Esophagus squamous epithelium (tissue), 5 donors: Measurements from ENCODE around the gene SRRM2. TPM values are rescaled to one million over a fixed set of nuclear protein-coding genes. Genes with fewer than 3 reads are reported as not detected.

Experiments used
- DNase-seq: peaks from one replicate; lab custom pipeline; 2025; lab: John Stamatoyannopoulos, UW
- H3K27ac ChIP-seq, 4 donors: fragments of 200-600 bp; sonication (generic); one replicate each; pipeline ENCODE4 v1.5.1; 2016 to 2019; ENCODE audit warnings: mild to moderate bottlenecking in 1 of 4
- H3K27me3 ChIP-seq, 4 donors: fragments of 200-600 bp; sonication (generic); 1 replicate in 3 of 4; 2 replicates in 1 of 4; pipeline versions ENCODE4 v1.5.1 to v1.6.0; 2017 to 2021; ENCODE audit warnings: antibody characterized with exemption in 1 of 4
- H3K36me3 ChIP-seq, 3 donors: fragments of 200-600 bp; sonication (generic); one replicate each; pipeline ENCODE4 v1.5.1; 2016 to 2019
- H3K4me1 ChIP-seq, 3 donors: fragments of 200-600 bp; sonication (generic); one replicate each; pipeline ENCODE4 v1.5.1; 2017 to 2019
- H3K4me3 ChIP-seq, 4 donors: fragments of 200-600 bp; sonication (generic); 1 replicate in 3 of 4; 2 replicates in 1 of 4; pipeline ENCODE4 v1.5.1; 2016 to 2019; ENCODE audit warnings: mild to moderate bottlenecking in 2 of 4, moderate library complexity in 1 of 4
- H3K9me3 ChIP-seq, 3 donors: fragments of 200-600 bp; sonication (generic); one replicate each; pipeline ENCODE4 v1.5.1; 2016 to 2019
- CTCF ChIP-seq, 6 experiments: fragments of 450-650 bp in 4 of 6; fragments of 200-600 bp in 2 of 6; sonication (generic) in 2 of 6; IDR thresholded peaks; one replicate each; pipeline ENCODE4 v1.5.1; 2016 to 2019; ENCODE audit warnings: antibody characterized with exemption in 6 of 6, mild to moderate bottlenecking in 4 of 6, moderate library complexity in 4 of 6
- POLR2A ChIP-seq, 4 donors: fragments of 450-650 bp; IDR thresholded peaks; one replicate each; pipeline ENCODE4 v1.6.1; 2017; ENCODE audit warnings: antibody characterized with exemption in 4 of 4, mild to moderate bottlenecking in 4 of 4, moderate library complexity in 3 of 4
- WGBS, 2 donors: methylation state at CpG; one replicate each; pipeline ENCODE4 v1.1.5; 2018; 5-methylcytosine and 5-hydroxymethylcytosine counted together
- intact Hi-C: fragments of 100-400 bp; cut with DNase I; formaldehyde crosslinking; loops from one replicate; pipeline ENCODE4 v1.15.0; 2022
- total RNA-seq, 4 donors: library from RNA; depleted of rRNA; stranded (reverse); fragments of >200 nt; gene quantifications; one replicate each; pipeline ENCODE4 v1.1.0, GENCODE V29; 2016
- donor health status: DM: yes; HTN: yes; CAD: no.

The SRRM2 gene
- total RNA-seq, 4 donors from 2014 or later = 80.7 to 290 (median 233) TPM

- Histone ChIP-seq H3K36me3 (peaks cover 46 to 87% (median 55%) of the 10 kb centered on the region in 3 donors), H3K9me3 (no peaks in the 10 kb centered on the region), H3K4me1 (peaks cover 31 to 92% (median 55%) of the 10 kb centered on the region in 3 donors), H3K27ac (peak overlapping the region; percentile 36 to 84 (median 68)), H3K4me3 (no peak overlapping the region), H3K27me3 (no peaks in the 10 kb centered on the region)
- WGBS, 2 donors = 70% methylated on average over 9 to 10 of the region's 18 CpGs
- no peak for TF ChIP-seq CTCF (IDR thresholded peaks at IDR 0.05)
- no peak for TF ChIP-seq POLR2A (IDR thresholded peaks at IDR 0.05)
- intact Hi-C loops = no loop called here
- DNase-seq = no peak
These were observed 19.3 kb downstream of the SRRM2 start for GRCh38 chr16:2771496-2772402.

GRCh38 chr16:2773188-2773968, 20.9 kb downstream of the SRRM2 start:
- peaks cover 33 to 71% (median 39%) of the 10 kb centered on the region in 3 donors for H3K36me3 ChIP-seq
- peaks cover 31 to 81% (median 46%) of the 10 kb centered on the region in 3 donors for H3K4me1 ChIP-seq
- no peaks in the 10 kb centered on the region for H3K9me3 ChIP-seq
- no peak for TF ChIP-seq POLR2A (IDR thresholded peaks at IDR 0.05)
- no peak for TF ChIP-seq CTCF (IDR thresholded peaks at IDR 0.05)
- no peak overlapping the region for H3K4me3 ChIP-seq
- no peaks in the 10 kb centered on the region for H3K27me3 ChIP-seq
- intact Hi-C loops = no loop called here
- DNase-seq = no peak
- WGBS, 2 donors = 67 to 81% methylated on average over 7 to 8 of the region's 12 CpGs
- H3K27ac ChIP-seq = peak overlapping the region in 3 of 4 donors; percentile 36 to 54 (median 45)

- TF ChIP-seq CTCF (IDR thresholded peaks at IDR 0.05) = no peak
- no peak for TF ChIP-seq POLR2A (IDR thresholded peaks at IDR 0.05)
- 64 to 68% methylated on average over 3 to 6 of the region's 7 CpGs for WGBS, 2 donors
- Histone ChIP-seq H3K36me3 (peaks cover 23 to 62% (median 29%) of the 10 kb centered on the region in 3 donors), H3K4me3 (no peak overlapping the region), H3K27me3 (no peaks in the 10 kb centered on the region), H3K4me1 (peaks cover 25 to 81% (median 42%) of the 10 kb centered on the region in 3 donors), H3K9me3 (no peaks in the 10 kb centered on the region), H3K27ac (peak overlapping the region in 1 of 4 donors; percentile 42)
- no peak for DNase-seq
- intact Hi-C loops = no loop called here
These were observed 21.9 kb downstream of the SRRM2 start for GRCh38 chr16:2774161-2774891.

- H3K9me3 ChIP-seq = no peaks in the 10 kb centered on the region
- peak overlapping the region in 1 of 4 donors; percentile 98 for H3K4me3 ChIP-seq
- intact Hi-C loops = no loop called here
- no peak for DNase-seq
- 59 to 72% methylated on average over 3 to 4 of the region's 7 CpGs for WGBS, 2 donors
- peaks cover 16 to 80% (median 35%) of the 10 kb centered on the region in 3 donors for H3K4me1 ChIP-seq
- peaks cover 14 to 53% (median 20%) of the 10 kb centered on the region in 3 donors for H3K36me3 ChIP-seq
- H3K27ac ChIP-seq = peak overlapping the region in 2 of 4 donors; percentile 24 to 100
- no peak for TF ChIP-seq CTCF (IDR thresholded peaks at IDR 0.05)
- no peak for TF ChIP-seq POLR2A (IDR thresholded peaks at IDR 0.05)
- H3K27me3 ChIP-seq = no peaks in the 10 kb centered on the region
These were observed 22.8 kb downstream of the SRRM2 start for GRCh38 chr16:2775131-2775716.
